Mesendoderm (in vitro differentiated cells): ENCODE data around the gene CHMP6.

Source experiments
- DNase-seq: peaks from one replicate; pipeline ENCODE4 v3.0.0; 2013
- H2AK5ac ChIP-seq: 2 replicates; pipeline ENCODE4 v1.6.1; 2013; ENCODE audit warnings: low read length, inconsistent platforms
- H2BK120ac ChIP-seq: 2 replicates; pipeline ENCODE4 v1.6.1; 2013; ENCODE audit warnings: low read depth, mild to moderate bottlenecking, low read length, moderate library complexity, mixed read lengths
- H2BK15ac ChIP-seq: replicated peaks from 2 replicates; pipeline ENCODE4 v1.6.1; 2013; ENCODE audit warnings: low read depth, mild to moderate bottlenecking, moderate library complexity
- H2BK5ac ChIP-seq: 2 replicates; pipeline ENCODE4 v1.6.1; 2013; ENCODE audit warnings: low read length, inconsistent platforms
- H3K18ac ChIP-seq: 2 replicates; pipeline ENCODE4 v1.6.1; 2013; ENCODE audit warnings: mild to moderate bottlenecking, low read length, mixed read lengths
- H3K23ac ChIP-seq: one replicate; pipeline ENCODE4 v1.6.1; 2013; ENCODE audit warnings: low read length
- H3K27ac ChIP-seq: 2 replicates; pipeline ENCODE4 v1.5.1; 2013; ENCODE audit warnings: low read depth, mild to moderate bottlenecking, inconsistent platforms, low read length, moderate library complexity
- H3K27me3 ChIP-seq: 2 replicates; pipeline ENCODE4 v1.6.1; 2013; ENCODE audit warnings: low read length, control low read depth, mild to moderate bottlenecking, inconsistent platforms; ENCODE audit not compliant: insufficient read depth, poor library complexity
- H3K36me3 ChIP-seq: 2 replicates; pipeline ENCODE4 v1.6.1; 2013; ENCODE audit warnings: low read length, inconsistent platforms; ENCODE audit not compliant: control insufficient read depth, insufficient read depth
- H3K4ac ChIP-seq: one replicate; pipeline ENCODE4 v1.6.1; 2013; ENCODE audit warnings: low read depth, mild to moderate bottlenecking, low read length, moderate library complexity
- H3K4me1 ChIP-seq: 2 replicates; pipeline ENCODE4 v1.6.1; 2013; ENCODE audit warnings: low read depth, low read length, inconsistent platforms; ENCODE audit not compliant: control insufficient read depth
- H3K4me2 ChIP-seq: 2 replicates; pipeline ENCODE4 v1.6.1; 2013; ENCODE audit warnings: low read length
- H3K4me3 ChIP-seq: 2 replicates; pipeline ENCODE4 v1.5.1; 2013; ENCODE audit warnings: mild to moderate bottlenecking, low read length
- H3K56ac ChIP-seq: one replicate; pipeline ENCODE4 v1.6.1; 2013; ENCODE audit warnings: low read length
- H3K79me1 ChIP-seq: 2 replicates; pipeline ENCODE4 v1.6.1; 2013; ENCODE audit warnings: low read length, inconsistent platforms
- H3K79me2 ChIP-seq: 2 replicates; pipeline ENCODE4 v1.6.1; 2013; ENCODE audit warnings: mild to moderate bottlenecking, low read length; ENCODE audit not compliant: control insufficient read depth, insufficient read depth
- H3K9ac ChIP-seq: 2 replicates; pipeline ENCODE4 v1.6.1; 2013; ENCODE audit warnings: low read length, inconsistent platforms
- H4K5ac ChIP-seq: one replicate; pipeline ENCODE4 v1.6.1; 2013; ENCODE audit warnings: low read length
- H4K8ac ChIP-seq: one replicate; pipeline ENCODE4 v1.6.1; 2013; ENCODE audit warnings: low read depth, mild to moderate bottlenecking, control low read depth, low read length, moderate library complexity
- WGBS: extraction: QIAGEN DNeasy Blood & Tissue Kit; methylation state at CpG from one replicate; pipeline ENCODE4 v1.1.7; 2013; ENCODE audit warnings: low lambda C conversion rate, missing lambda C conversion rate; ENCODE audit not compliant: insufficient coverage; ENCODE audit errors: extremely low coverage; 5-methylcytosine and 5-hydroxymethylcytosine counted together

The CHMP6 gene

GRCh38 chr17:81022344-81022676 lies 30.7 kb downstream of the CHMP6 start:
- Histone ChIP-seq H2AK5ac (no peak overlapping the region), H3K9ac (no peak overlapping the region), H3K18ac (no peak overlapping the region), H3K36me3 (no peaks in the 10 kb centered on the region), H3K79me1 (no peaks in the 10 kb centered on the region), H2BK120ac (no peak overlapping the region), H3K27ac (no peak overlapping the region), H3K56ac (no peak overlapping the region), H3K27me3 (no peaks in the 10 kb centered on the region), H3K4me3 (no peak overlapping the region), H2BK15ac (no peak overlapping the region), H4K5ac (no peak overlapping the region), H3K4ac (no peak overlapping the region), H2BK5ac (no peak overlapping the region), H3K4me2 (no peak overlapping the region), H3K79me2 (no peaks in the 10 kb centered on the region), H3K23ac (no peak overlapping the region), H4K8ac (no peak overlapping the region), H3K4me1 (no peaks in the 10 kb centered on the region)
- WGBS = no CpG with 5 or more reads among the region's 6 CpGs
- DNase-seq = no peak

- Histone ChIP-seq H3K27me3 (no peaks in the 10 kb centered on the region), H3K9ac (no peak overlapping the region), H2BK15ac (no peak overlapping the region), H3K23ac (no peak overlapping the region), H3K4me1 (no peaks in the 10 kb centered on the region), H3K56ac (no peak overlapping the region), H2AK5ac (no peak overlapping the region), H3K79me1 (no peaks in the 10 kb centered on the region), H3K18ac (no peak overlapping the region), H3K27ac (no peak overlapping the region), H3K79me2 (no peaks in the 10 kb centered on the region), H4K5ac (no peak overlapping the region), H2BK120ac (no peak overlapping the region), H4K8ac (no peak overlapping the region), H3K4ac (no peak overlapping the region), H3K4me2 (no peak overlapping the region), H3K36me3 (no peaks in the 10 kb centered on the region), H3K4me3 (no peak overlapping the region), H2BK5ac (no peak overlapping the region)
- no CpG with 5 or more reads among the region's 16 CpGs for WGBS
- no peak for DNase-seq
These were observed 33.6 kb downstream of the CHMP6 start for GRCh38 chr17:81025065-81025740.

DNA sequence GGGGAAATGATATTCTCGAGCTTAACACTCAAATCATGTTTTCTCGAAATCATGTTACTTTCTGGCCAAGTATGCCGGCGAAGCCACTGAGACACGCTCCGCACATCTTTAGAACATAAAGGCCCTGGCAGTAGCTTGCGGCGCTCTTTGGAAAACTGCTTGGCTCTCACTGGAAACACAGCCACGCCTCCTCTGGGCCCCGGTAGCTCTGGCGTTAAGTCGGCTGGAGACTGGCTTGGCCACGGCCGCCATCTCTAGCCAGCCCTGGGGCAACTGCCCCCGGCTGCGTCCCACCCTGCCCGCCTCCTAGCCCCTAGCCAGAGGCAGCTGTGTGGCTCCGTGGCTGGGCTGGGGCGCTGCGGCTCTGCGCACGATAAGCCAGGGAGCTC lies 34.1 kb downstream of the CHMP6 start:
- Histone ChIP-seq H4K5ac (no peak overlapping the region), H3K27me3 (no peaks in the 10 kb centered on the region), H3K4me2 (no peak overlapping the region), H4K8ac (no peak overlapping the region), H3K27ac (no peak overlapping the region), H3K9ac (no peak overlapping the region), H2BK15ac (no peak overlapping the region), H3K4me1 (no peaks in the 10 kb centered on the region), H3K4me3 (no peak overlapping the region), H3K36me3 (no peaks in the 10 kb centered on the region), H2AK5ac (no peak overlapping the region), H2BK120ac (no peak overlapping the region), H3K23ac (no peak overlapping the region), H3K79me2 (no peaks in the 10 kb centered on the region), H3K56ac (no peak overlapping the region), H2BK5ac (no peak overlapping the region), H3K18ac (no peak overlapping the region), H3K4ac (no peak overlapping the region), H3K79me1 (no peaks in the 10 kb centered on the region)
- DNase-seq = no peak
- no CpG with 5 or more reads among the region's 22 CpGs for WGBS

DNA sequence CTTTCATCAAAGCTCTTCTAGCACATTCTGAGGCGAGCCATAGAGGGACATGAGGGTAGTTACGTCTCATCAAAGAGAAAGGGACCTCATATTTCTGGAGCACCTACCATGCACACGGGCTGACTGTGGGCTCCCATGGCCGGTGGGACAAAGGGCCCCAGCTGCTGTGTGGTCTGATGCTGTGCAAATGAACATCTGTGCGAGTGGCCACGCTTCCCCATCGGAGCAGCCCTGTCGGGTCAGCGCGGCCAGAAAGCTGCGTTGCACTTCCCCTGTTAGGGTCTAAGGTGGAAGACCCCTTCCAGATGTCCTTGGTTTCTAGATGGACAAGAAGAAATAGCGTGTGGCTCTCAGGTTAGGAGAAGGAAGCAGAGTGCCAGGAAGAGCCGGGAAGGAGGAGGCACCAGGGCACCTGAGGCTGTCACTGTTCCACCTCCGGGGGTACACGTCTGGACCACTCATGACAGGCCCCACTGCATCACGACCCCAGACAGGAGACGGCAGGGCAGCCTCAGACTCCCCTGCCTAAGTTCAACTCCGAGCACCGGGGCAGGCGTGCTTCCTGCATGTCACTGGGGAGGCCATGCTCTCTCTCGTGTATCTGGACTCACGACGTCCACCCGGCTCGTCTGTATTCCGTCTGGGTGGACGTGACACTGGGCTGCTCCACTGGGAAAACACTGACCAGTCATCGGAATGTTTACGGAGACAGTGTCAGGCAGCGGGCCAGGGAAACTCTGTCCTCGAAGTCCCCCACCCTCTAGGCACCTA lies 34.8 kb downstream of the CHMP6 start:
- Histone ChIP-seq H4K5ac (no peak overlapping the region), H3K4ac (no peak overlapping the region), H3K4me2 (no peak overlapping the region), H3K4me1 (no peaks in the 10 kb centered on the region), H3K79me2 (no peaks in the 10 kb centered on the region), H3K56ac (no peak overlapping the region), H3K79me1 (no peaks in the 10 kb centered on the region), H3K4me3 (no peak overlapping the region), H3K23ac (no peak overlapping the region), H3K36me3 (no peaks in the 10 kb centered on the region), H3K18ac (no peak overlapping the region), H4K8ac (no peak overlapping the region), H2BK120ac (no peak overlapping the region), H3K9ac (no peak overlapping the region), H3K27ac (no peak overlapping the region), H2AK5ac (no peak overlapping the region), H2BK15ac (no peak overlapping the region), H2BK5ac (no peak overlapping the region), H3K27me3 (no peaks in the 10 kb centered on the region)
- WGBS = no CpG with 5 or more reads among the region's 31 CpGs
- no peak for DNase-seq

- no peaks in the 10 kb centered on the region for H3K4me1 ChIP-seq
- H4K8ac ChIP-seq = no peak overlapping the region
- H3K4ac ChIP-seq = no peak overlapping the region
- WGBS = no CpG with 5 or more reads among the region's 15 CpGs
- no peak overlapping the region for H4K5ac ChIP-seq
- H3K56ac ChIP-seq = no peak overlapping the region
- no peak overlapping the region for H3K9ac ChIP-seq
- no peak overlapping the region for H2BK120ac ChIP-seq
- H3K18ac ChIP-seq = no peak overlapping the region
- H2AK5ac ChIP-seq = no peak overlapping the region
- H3K79me1 ChIP-seq = no peaks in the 10 kb centered on the region
- no peak overlapping the region for H3K23ac ChIP-seq
- no peaks in the 10 kb centered on the region for H3K36me3 ChIP-seq
- H2BK5ac ChIP-seq = no peak overlapping the region
- no peaks in the 10 kb centered on the region for H3K27me3 ChIP-seq
- H2BK15ac ChIP-seq = no peak overlapping the region
- H3K4me3 ChIP-seq = no peak overlapping the region
- no peak overlapping the region for H3K4me2 ChIP-seq
- H3K79me2 ChIP-seq = no peaks in the 10 kb centered on the region
- no peak for DNase-seq
- H3K27ac ChIP-seq = no peak overlapping the region
These were observed 35.4 kb downstream of the CHMP6 start for GRCh38 chr17:81027038-81027437.
